Neural progenitor cell (in vitro differentiated cells): ENCODE measurements around the gene KCTD16. TPM values are rescaled to one million over a fixed set of nuclear protein-coding genes. Genes with fewer than 3 reads are reported as not detected.

Experiments used
- DNase-seq: peaks from one replicate; pipeline ENCODE4 v3.0.0-alpha.2; 2016; ENCODE audit warnings: low spot score
- H2AFZ ChIP-seq: fragments of 200-600 bp; sonication (generic); replicated peaks from 2 replicates; pipeline ENCODE4 v1.6.1; 2016; ENCODE audit warnings: antibody characterized with exemption
- H3F3A ChIP-seq: fragments of 200-600 bp; sonication (generic); 2 replicates; pipeline ENCODE4 v1.6.1; 2016; ENCODE audit warnings: antibody characterized with exemption, low read depth
- H3K27ac ChIP-seq: fragments of 200-600 bp; sonication (generic); 2 replicates; pipeline ENCODE4 v1.5.1; 2016; ENCODE audit warnings: mild to moderate bottlenecking
- H3K27me3 ChIP-seq: fragments of 200-600 bp; sonication (generic); 2 replicates; pipeline ENCODE4 v1.6.1; 2016; ENCODE audit warnings: mild to moderate bottlenecking, moderate library complexity
- H3K36me3 ChIP-seq: fragments of 200-600 bp; sonication (generic); 2 replicates; pipeline ENCODE4 v1.5.1; 2016
- H3K4me1 ChIP-seq: fragments of 200-600 bp; sonication (generic); 2 replicates; pipeline ENCODE4 v1.6.1; 2016; ENCODE audit warnings: mixed run types
- H3K4me2 ChIP-seq: fragments of 200-600 bp; sonication (generic); 2 replicates; pipeline ENCODE4 v1.6.1; 2016
- H3K4me3 ChIP-seq: fragments of 200-600 bp; sonication (generic); 2 replicates; pipeline ENCODE4 v1.5.1; 2016
- H3K79me2 ChIP-seq: fragments of 200-600 bp; sonication (generic); 2 replicates; pipeline ENCODE4 v1.6.1; 2016; ENCODE audit warnings: low read depth
- H3K9ac ChIP-seq: fragments of 200-600 bp; sonication (generic); 2 replicates; pipeline ENCODE4 v1.6.1; 2016
- H3K9me3 ChIP-seq: fragments of 200-600 bp; sonication (generic); 2 replicates; pipeline ENCODE4 v1.5.1; 2016; ENCODE audit warnings: low read depth
- H4K20me1 ChIP-seq: fragments of 200-600 bp; sonication (generic); 2 replicates; pipeline ENCODE4 v1.6.1; 2016; ENCODE audit warnings: low read depth
- H3K27ac Mint-ChIP-seq: 3 replicates; pipeline ENCODE4 v1.8.0; 2021; ENCODE audit warnings: mixed read lengths
- H3K27me3 Mint-ChIP-seq: 2 replicates; pipeline ENCODE4 v1.8.0; 2022; ENCODE audit warnings: low read depth, mild to moderate bottlenecking, inconsistent platforms, moderate library complexity, mixed read lengths; ENCODE audit not compliant: insufficient read depth
- H3K36me3 Mint-ChIP-seq: 3 replicates; pipeline ENCODE4 v1.8.0; 2021; ENCODE audit warnings: mixed read lengths
- H3K4me1 Mint-ChIP-seq: 3 replicates; pipeline ENCODE4 v1.8.0; 2021; ENCODE audit warnings: mixed read lengths
- H3K4me3 Mint-ChIP-seq: 3 replicates; pipeline ENCODE4 v1.8.0; 2021; ENCODE audit warnings: mild to moderate bottlenecking, moderate library complexity, mixed read lengths
- H3K9me3 Mint-ChIP-seq: 3 replicates; pipeline ENCODE4 v1.8.0; 2020; ENCODE audit warnings: mixed read lengths
- CTCF ChIP-seq: fragments of 200-600 bp; sonication (generic); IDR thresholded peaks from 2 replicates; pipeline ENCODE4 v1.5.1; 2017; ENCODE audit warnings: antibody characterized with exemption, mild to moderate bottlenecking
- EZH2 ChIP-seq: fragments of 200-600 bp; sonication (generic); IDR thresholded peaks from 2 replicates; pipeline ENCODE4 v1.6.1; 2017; ENCODE audit warnings: antibody characterized with exemption, mild to moderate bottlenecking, moderate library complexity
- EZH2phosphoT487 ChIP-seq: fragments of 200-600 bp; sonication (generic); IDR thresholded peaks from 2 replicates; pipeline ENCODE4 v1.6.1; 2017; ENCODE audit warnings: antibody characterized with exemption
- total RNA-seq: library from RNA; depleted of rRNA; stranded (reverse); fragments of >200 nt; gene quantifications from 2 replicates; pipeline ENCODE4 v1.2.3, GENCODE V29; 2015; ENCODE audit warnings: low replicate concordance

The KCTD16 gene
- total RNA-seq, 1 donor from 2014 or later, result 1.6 TPM

DNA sequence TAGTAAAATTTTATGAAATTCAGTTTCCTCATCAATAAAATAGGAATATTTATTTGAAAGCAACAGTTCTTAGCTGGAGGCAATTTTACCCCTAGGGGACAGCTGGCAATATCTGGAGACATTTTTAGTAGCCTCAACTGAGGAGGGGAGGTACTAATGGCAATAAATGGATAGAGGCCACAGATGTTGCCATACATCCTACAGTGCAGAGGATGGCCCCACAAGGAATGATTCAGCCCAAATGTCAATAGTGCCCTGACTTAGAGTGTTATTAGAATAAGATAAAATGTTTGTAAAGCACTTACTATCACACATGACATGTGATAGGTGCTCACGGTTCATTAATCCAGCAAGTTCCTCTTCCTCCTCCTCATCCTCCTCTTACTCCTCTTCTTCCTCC, 293.6 kb downstream of the KCTD16 start:
- no peak overlapping the region for H3K27ac Mint-ChIP-seq

GRCh38 chr5:144465441-144465840, 294.8 kb downstream of the KCTD16 start:
- Histone ChIP-seq H3F3A (peaks cover 8% of the 10 kb centered on the region), H3K9ac (no peak overlapping the region), H3K27ac (no peak overlapping the region), H4K20me1 (no peaks in the 10 kb centered on the region), H3K4me2 (no peak overlapping the region), H3K4me3 (no peak overlapping the region), H3K36me3 (no peaks in the 10 kb centered on the region), H3K79me2 (no peaks in the 10 kb centered on the region), H3K9me3 (no peaks in the 10 kb centered on the region), H3K27me3 (no peaks in the 10 kb centered on the region), H3K4me1 (peaks cover 6% of the 10 kb centered on the region), H2AFZ (no peak overlapping the region)
- Mint-ChIP-seq H3K27me3 (no peaks in the 10 kb centered on the region), H3K4me3 (no peak overlapping the region), H3K27ac (no peak overlapping the region), H3K4me1 (peaks cover 15% of the 10 kb centered on the region), H3K36me3 (no peaks in the 10 kb centered on the region), H3K9me3 (no peaks in the 10 kb centered on the region)
- DNase-seq, result no peak
- TF ChIP-seq EZH2phosphoT487, result no peak
- no peak for TF ChIP-seq CTCF
- TF ChIP-seq EZH2, result no peak

More for the DNA sequence above, 293.6 kb downstream of the KCTD16 start:
- no peaks in the 10 kb centered on the region for H3K79me2 ChIP-seq
- H3K4me3 ChIP-seq, result no peak overlapping the region
- H3K9ac ChIP-seq, result no peak overlapping the region
- H3K4me2 ChIP-seq, result no peak overlapping the region
- Mint-ChIP-seq H3K36me3 (no peaks in the 10 kb centered on the region), H3K9me3 (no peaks in the 10 kb centered on the region), H3K4me1 (peaks cover 15% of the 10 kb centered on the region), H3K4me3 (no peak overlapping the region), H3K27me3 (no peaks in the 10 kb centered on the region)
- TF ChIP-seq CTCF (no peak), EZH2 (no peak), EZH2phosphoT487 (no peak)
- peaks cover 8% of the 10 kb centered on the region for H3F3A ChIP-seq
- no peaks in the 10 kb centered on the region for H3K9me3 ChIP-seq
- no peak overlapping the region for H3K27ac ChIP-seq
- H4K20me1 ChIP-seq, result no peaks in the 10 kb centered on the region
- H2AFZ ChIP-seq, result no peak overlapping the region
- H3K27me3 ChIP-seq, result no peaks in the 10 kb centered on the region
- peaks cover 6% of the 10 kb centered on the region for H3K4me1 ChIP-seq
- no peaks in the 10 kb centered on the region for H3K36me3 ChIP-seq
- no peak for DNase-seq

- Histone ChIP-seq H3F3A (peaks cover 8% of the 10 kb centered on the region), H3K4me3 (no peak overlapping the region), H3K4me2 (no peak overlapping the region), H3K27me3 (no peaks in the 10 kb centered on the region), H2AFZ (peak overlapping the region; percentile 83), H3K79me2 (no peaks in the 10 kb centered on the region), H3K4me1 (peaks cover 6% of the 10 kb centered on the region), H3K27ac (no peak overlapping the region), H3K36me3 (no peaks in the 10 kb centered on the region), H4K20me1 (no peaks in the 10 kb centered on the region), H3K9me3 (no peaks in the 10 kb centered on the region), H3K9ac (no peak overlapping the region)
- Mint-ChIP-seq H3K4me3 (no peak overlapping the region), H3K27ac (peak overlapping the region; percentile 0), H3K4me1 (peaks cover 15% of the 10 kb centered on the region), H3K36me3 (no peaks in the 10 kb centered on the region), H3K9me3 (no peaks in the 10 kb centered on the region), H3K27me3 (no peaks in the 10 kb centered on the region)
- TF ChIP-seq EZH2phosphoT487 (no peak), EZH2 (no peak), CTCF (peak; percentile 68)
- peak; percentile 87 for DNase-seq
These were observed 297.1 kb downstream of the KCTD16 start for GRCh38 chr5:144467792-144468191.
